Retina (tissue), 1 donor: ENCODE data around the gene OSBPL10.
A peak's percentile ranks its signal among the peaks of the same experiment; 100 is the strongest.
"Not testable (repeated sequence)": the region's sequence is repeated elsewhere in the genome, so short reads cannot be mapped to it uniquely, and the experiment has no call there.

Source experiments
- DNase-seq: peaks from one replicate; pipeline ENCODE4 v3.0.0-alpha.2; 2016

OSBPL10 gene

GRCh38 chr3:31981206-31982181 is at the start of gene OSBPL10, which contains the start of gene ZNF860:
TSS of gene OSBPL10 (minus strand) at chr3:31981262. CDS start at chr3:31981179, 83 bp downstream.
TSS of gene ZNF860 (plus strand) at chr3:31981750. CDS start at chr3:31989080, 7,330 bp downstream.
- peak; percentile 81 for DNase-seq

- no peak for DNase-seq
Measured at GRCh38 chr3:32026593-32026992, 45.5 kb upstream of the OSBPL10 start.

GRCh38 chr3:32022947-32023346 is 41.9 kb upstream of the OSBPL10 start:
- DNase-seq = no peak

GRCh38 chr3:32021748-32022147 is 40.7 kb upstream of the OSBPL10 start:
- no peak for DNase-seq

- DNase-seq = no peak
Measured at GRCh38 chr3:32021155-32021554, 40.1 kb upstream of the OSBPL10 start.

- peak; percentile 21 for DNase-seq
Measured at GRCh38 chr3:32018757-32019564, 37.9 kb upstream of the OSBPL10 start.

GRCh38 chr3:32017286-32017685 is 36.2 kb upstream of the OSBPL10 start:
- no peak for DNase-seq

GRCh38 chr3:32015638-32016037 is 34.6 kb upstream of the OSBPL10 start:
- not testable (repeated sequence) for DNase-seq

- DNase-seq = not testable (repeated sequence)
Measured at GRCh38 chr3:32010699-32011098, 29.6 kb upstream of the OSBPL10 start.

GRCh38 chr3:32009957-32010356 is 28.9 kb upstream of the OSBPL10 start:
- no peak for DNase-seq

- no peak for DNase-seq
Measured at GRCh38 chr3:32009101-32009500, 28.0 kb upstream of the OSBPL10 start.

- DNase-seq = no peak
Measured at GRCh38 chr3:32004113-32004765, 23.2 kb upstream of the OSBPL10 start.

- no peak for DNase-seq
Measured at GRCh38 chr3:32003380-32003779, 22.3 kb upstream of the OSBPL10 start.

- DNase-seq = no peak
Measured at GRCh38 chr3:32002561-32003368, 21.7 kb upstream of the OSBPL10 start.

GRCh38 chr3:32000877-32001276 is 19.8 kb upstream of the OSBPL10 start:
- no peak for DNase-seq

GRCh38 chr3:31999907-32000439 is 18.9 kb upstream of the OSBPL10 start:
- DNase-seq = no peak

GRCh38 chr3:31997500-31997899 is 16.4 kb upstream of the OSBPL10 start:
- DNase-seq = no peak

- DNase-seq = no peak
Measured at GRCh38 chr3:31996195-31996594, 15.1 kb upstream of the OSBPL10 start.

- not testable (repeated sequence) for DNase-seq
Measured at GRCh38 chr3:31995026-31995425, 14.0 kb upstream of the OSBPL10 start.

GRCh38 chr3:31993843-31994242 is 12.8 kb upstream of the OSBPL10 start:
- DNase-seq = no peak

- not testable (repeated sequence) for DNase-seq
Measured at GRCh38 chr3:31992995-31993394, 11.9 kb upstream of the OSBPL10 start.

GRCh38 chr3:31988271-31988670 is 7.2 kb upstream of the OSBPL10 start:
- DNase-seq = no peak
